GM19351 (cell line): ENCODE data around the gene UBE2H.

Source experiments
- ATAC-seq: cut with Tn5 transposase; IDR thresholded peaks from one replicate; pipeline ENCODE4 v1.9.1; 2021; ENCODE audit warnings: mild to moderate bottlenecking, moderate library complexity; ENCODE audit not compliant: unreplicated experiment

UBE2H gene

DNA sequence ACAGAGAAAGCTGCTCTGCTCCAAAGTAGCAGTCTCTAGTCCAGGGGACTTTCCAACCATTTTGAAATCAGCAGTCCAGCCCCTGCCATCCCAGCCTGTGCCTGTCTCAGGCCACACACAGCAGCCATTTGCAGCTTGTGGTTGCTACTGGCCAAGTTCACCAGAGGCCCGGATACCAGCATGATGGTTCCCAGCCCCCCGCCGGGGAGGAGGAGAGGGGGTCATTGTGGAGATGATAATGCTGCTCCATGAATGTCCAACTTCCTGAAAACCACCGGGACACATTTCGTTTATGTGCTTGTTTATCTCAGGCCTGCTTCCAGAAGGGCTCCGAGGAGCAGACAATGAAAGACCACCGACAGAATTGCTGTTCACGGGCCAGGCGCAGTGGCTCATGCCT, 160.0 kb downstream of the UBE2H start:
- ATAC-seq = no peak

DNA sequence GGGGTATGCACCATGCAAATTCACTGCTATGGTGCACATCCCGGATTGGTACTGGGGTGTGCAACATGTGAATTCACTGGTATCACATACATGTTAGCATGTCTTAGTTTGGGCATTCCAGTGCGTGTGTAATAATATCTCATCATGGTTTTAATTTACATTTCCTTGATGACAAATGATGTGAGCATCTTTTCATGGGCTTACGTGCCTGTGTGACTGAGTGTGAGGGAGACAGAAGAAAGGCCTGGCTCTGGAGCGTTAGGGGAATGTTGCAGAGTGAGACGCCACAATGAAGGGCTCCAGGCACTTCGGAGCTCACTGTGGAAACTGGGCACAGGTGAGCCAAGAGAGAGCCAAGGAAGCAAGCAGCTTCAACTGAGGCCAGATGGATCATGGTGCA, 162.6 kb downstream of the UBE2H start:
- ATAC-seq = no peak

DNA sequence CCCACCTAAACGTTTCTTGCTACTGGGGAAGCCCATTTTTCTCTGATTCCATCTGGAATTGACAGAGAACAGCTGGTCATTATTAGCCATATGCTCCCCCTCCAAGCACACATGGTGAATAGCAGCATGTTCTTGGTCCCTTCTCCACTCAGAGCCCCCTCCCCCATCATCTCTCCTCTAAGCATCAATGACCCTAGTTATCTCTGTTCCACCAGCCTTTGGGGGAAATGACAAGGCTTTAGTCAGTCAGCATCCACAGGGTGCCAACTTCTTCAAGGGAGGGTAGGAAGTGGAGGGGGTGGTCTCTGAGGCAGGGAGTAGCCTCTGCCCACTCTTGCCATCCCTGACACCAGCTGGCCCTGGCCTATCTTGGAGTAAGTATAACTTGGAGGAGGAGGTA, 163.1 kb downstream of the UBE2H start:
- no peak for ATAC-seq

DNA sequence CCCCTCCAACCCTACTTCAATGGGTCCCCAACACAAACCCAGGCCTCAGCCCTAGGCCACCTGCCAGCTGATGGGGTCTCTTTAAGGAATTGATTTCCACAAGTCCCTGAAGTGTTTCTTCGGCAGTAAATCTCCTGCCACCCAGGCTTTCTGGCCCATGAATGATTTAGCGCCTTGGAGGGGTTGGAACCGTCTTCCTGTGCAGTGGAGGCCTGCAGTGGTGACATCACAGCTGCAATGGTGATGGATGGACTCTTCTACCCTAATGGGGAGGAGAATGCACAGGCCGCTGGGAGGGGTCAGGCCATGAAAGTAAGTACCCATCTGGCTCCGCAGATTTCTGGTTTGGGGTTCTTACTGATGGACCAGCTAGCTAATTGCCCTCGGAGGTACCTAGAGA, 163.8 kb downstream of the UBE2H start:
- ATAC-seq = no peak

DNA sequence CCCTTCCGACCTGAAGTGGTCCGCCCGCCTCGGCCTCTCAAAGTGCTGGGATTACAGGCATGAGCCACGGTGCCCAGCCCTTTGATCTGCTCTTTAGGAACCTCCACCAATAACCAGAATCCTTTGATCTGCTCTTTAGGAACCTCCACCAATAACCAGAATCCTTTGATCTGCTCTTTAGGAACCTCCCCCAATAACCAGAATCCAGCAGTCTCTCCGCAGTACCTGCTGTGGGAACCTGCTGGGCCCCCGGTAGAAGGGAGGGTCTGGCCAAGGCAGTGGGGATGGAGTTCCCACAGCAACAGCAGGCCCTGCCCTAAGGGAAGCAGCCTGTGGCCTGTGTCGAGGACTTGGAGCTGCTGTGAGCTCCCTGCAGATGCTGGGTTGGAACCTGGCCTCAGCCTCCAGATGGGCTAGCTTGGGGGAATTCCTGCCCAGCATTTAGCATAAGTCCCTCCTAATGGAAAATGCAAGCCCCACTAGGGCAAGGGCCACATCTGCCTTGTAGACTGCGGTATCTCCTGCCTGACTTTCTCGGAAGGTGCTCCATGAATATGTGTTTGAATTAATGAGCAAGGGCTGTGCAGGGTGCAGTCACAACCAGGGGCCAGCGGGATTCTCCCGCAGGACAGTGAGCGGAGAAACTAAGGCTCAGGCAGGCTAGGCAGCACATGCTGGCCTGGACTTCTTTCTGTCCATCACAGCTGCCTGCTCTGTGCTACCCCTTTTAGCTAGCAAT, 165.8 kb downstream of the UBE2H start:
- ATAC-seq = no peak

DNA sequence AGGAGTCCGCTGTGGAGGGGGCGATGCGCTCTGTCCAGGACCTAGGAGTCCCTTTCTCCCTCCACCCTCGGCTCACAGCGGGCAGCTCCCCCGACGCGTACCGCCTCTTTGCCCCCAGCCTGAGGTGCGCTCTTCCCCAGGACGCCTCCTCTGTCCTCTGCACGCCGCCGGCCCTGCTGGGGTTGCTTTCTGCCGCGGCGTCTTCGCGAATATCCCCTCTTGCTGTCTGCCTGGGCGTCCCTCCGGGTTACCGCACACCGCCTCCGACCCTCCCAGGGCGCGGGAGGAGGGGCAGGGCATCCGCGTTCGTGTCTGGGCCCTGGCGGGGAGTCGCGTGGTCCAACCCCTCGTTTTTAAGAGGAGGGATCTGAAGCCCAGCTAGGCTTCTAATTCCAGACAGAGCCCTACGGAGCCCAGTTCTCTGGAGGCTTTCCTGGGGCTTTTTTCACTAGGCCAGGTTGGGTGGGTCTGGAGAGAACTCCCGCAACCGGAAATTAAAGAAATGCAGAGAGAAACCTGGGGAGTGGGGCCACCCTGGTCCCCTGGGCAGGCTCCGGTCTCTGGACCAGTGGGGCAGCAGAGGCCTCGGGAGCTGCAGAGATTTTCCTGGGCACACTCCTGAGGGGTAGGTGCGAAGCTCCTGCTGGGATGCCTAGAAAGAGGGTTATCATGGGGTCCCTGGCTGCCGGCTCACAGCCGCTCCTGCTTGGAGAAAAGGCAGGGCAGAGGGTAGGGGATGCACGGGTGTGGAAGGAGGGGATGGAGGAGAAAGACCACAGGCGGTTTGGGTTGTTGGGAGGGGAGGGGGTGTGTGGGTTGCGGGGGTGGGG, 166.9 kb downstream of the UBE2H start:
- ATAC-seq = no peak

DNA sequence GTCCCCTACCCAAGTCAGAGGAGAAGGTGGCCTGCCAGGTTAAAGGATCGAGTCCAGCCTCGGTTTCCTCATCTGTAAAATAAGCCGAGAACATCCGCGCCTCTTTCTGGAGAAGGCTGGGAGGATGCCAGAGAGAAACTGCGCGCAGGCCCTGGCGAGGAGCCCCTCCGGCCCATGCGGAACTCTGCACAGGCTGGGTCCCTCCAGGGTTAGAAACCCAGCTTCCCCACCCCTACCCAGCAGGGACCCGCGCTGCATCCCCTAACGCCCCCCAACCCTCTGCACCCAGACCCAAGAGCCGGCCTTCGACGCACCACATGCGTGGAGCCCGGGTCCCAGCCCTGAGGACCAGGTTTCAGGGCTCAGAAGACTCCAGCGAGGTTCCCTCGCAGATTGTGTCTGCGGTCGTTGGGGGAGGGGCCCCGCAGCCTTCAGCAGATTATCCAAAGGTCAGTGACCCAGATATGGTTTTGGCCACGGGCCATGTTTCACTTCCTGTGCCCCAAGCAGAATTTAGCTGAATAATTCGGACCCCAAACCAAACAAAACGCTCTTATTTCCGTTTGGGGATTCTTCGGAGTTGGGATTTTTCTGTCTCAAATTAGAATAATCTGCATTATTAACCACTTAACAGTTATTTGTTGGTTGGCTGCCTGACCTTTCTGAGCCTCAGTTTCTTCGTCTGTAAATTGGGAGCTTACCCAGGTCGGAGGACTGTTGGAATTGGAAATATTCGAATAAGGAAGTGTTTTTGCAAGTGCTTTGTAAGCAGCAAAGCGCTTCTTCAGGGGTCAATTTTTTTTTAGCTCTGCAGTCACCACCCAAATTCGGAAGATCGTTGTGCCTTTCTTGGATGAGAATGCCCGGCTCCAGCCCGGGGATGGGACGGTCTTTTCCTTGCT, 167.7 kb downstream of the UBE2H start:
- no peak for ATAC-seq

DNA sequence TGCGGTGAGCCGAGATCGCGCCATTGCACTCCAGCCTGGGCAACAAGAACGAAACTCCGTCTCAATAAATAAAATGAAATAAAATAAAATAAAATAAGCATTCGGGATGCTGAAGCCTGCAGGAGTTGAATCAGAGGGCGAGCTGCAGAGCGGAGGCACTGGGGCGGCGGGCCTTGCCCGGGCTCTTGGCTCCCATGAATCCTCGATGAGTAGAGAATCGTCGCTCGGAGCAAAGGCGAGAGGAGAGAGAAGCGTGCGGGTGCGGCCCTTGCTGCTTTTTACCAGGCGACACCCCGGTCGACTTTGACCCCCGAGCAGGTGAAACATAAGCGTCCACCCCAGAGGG, 168.3 kb downstream of the UBE2H start:
- ATAC-seq = no peak

DNA sequence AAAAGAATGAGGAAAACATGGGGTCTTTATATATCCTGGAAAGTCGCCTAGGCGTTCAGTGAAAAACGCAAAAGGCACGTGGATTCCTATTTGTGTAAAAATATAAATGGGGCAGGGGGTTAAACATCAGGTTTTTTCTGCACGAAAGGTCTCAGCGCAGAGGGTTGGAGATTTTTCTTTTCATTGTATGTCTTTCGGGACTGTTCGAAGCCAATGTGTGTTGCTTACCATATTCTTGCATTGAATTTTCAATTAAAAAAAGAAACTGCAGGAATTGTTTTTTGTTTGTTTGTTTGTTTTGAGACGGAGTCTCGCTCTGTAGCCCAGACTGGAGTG, 169.2 kb downstream of the UBE2H start:
- ATAC-seq = no peak

DNA sequence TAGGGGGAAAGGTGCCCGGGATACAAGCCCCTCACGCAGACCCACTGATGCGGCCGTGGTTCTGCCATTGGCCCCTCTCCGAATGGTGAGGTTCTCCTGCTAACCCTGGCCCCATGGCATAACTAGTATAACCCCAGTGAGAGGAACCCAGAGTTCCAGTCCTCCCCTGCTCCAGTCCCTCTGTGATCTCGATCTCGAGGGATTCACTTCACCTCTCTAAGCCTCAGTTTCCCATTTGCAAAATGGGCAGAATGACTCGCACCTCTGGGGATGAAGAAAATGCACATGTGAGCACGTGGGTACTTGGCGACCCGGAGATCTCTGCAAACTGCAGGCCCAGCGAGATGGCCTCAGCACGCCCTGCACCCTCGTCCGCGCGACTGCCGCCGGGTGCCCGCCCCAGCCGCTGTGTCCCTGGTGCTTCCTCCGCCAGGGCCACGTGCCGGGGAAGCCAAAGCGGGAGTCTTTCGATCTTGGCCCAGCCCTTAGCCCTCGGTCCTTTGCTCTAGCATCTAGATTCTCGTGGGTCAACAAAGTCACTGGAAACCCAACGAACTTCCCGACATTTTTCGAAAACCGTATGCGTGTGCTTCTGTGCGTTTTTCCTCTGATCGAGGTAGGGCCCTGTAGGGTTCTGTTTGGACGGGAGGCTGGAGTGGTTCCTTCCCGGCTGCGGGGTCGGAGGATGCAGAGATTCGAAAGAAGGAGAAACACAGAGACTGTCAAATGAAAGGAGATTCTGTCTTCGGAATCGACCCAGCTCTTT, 169.8 kb downstream of the UBE2H start:
- ATAC-seq = no peak

DNA sequence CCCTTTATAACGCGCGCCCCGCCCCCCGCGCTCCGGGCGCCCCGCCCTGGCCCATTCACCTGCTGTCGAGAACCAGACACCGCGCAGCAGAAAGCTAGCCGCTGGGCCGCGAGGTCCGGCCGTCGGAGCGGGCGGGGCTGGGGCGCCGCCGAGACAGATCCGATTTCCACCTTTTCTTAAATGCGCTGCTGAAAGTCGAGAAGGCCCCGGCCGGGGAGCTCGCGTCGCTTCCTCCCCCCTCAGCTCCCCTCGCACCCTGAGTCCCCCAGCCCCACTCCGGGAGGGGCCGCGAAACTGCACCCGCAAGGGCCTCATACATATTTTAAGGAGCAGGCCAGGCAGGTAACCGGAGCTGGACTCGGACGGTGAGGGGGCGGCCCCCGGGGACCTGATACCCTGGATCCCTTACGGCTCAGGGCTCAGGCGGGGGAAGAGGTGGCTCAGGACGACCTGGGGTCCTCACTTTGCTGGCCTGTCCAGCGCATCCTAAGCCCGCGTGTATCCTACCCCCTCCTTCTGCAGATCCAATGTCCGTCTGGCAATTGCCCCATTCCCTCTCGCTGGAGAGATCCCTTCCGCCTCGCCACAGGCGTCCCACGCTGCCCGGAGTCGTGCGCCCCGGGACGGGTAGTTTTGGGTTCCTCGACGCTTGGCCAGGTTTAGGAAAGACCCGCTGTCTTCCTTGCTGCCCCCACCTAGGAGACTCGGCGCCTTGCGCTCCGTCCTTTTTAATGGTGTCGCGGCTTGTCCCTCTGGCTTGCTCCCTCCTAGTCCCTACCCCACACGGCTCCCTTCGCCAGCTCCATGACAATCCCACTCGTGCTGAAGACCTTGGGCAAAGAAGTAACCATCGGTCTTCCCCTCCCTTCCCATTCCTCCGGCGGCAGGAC, 170.6 kb downstream of the UBE2H start:
- ATAC-seq = no peak

DNA sequence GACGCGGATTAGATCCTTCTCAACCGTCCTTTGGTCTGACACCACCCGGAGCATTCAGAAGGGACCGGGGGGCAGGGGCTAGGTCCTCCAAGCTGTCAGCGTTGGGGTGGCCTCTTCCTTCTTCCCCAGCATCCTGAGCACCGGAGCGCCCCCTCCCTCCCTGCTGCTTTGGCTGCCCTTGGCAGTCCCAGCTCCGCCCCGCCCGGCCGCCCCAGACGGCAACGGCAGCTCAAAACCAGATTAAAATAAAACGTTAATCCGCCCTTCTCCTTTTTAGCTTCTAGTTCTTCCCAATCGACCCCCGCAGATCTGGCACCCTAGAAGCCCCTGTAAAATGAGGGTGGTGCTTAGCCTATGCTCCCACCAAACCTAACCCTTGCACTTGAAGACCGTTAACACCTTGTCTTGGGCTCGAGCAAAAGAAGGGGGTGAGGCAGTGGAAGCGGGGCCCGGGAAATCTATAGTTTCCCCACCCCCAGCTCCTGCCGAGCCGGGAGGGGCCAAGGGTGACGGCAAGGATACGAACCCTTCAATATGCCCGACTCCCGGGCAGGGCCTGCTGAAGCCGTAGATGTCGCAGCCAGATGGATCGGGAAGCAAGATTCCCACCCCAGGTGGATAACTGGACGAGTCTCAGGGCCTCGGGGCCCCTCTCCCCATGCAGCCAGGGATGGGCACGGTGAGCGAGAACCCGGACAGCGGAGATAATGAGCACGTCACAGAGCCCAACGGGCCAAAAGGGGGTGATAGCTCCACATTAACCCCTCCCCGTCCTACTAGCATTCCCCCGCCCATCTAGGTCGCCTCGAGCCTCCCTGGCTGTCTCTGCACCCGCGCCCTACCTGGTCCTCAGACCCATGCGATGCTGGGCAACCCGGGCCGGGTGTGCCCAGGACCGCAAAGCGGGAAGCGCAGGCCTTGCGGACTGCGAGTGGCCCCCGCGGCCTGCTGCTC, 171.5 kb downstream of the UBE2H start:
- no peak for ATAC-seq
